Small intestine (tissue), 7 donors: ENCODE measurements around the gene DENND1A. TPM values are rescaled to one million over a fixed set of nuclear protein-coding genes. Genes with fewer than 3 reads are reported as not detected.
"Not testable (repeated sequence)": the region's sequence is repeated elsewhere in the genome, so short reads cannot be mapped to it uniquely, and the experiment has no call there.

Experiments used
- DNase-seq, 2 donors: peaks; one replicate each; pipeline versions ENCODE4 v3.0.0 to v3.0.0-alpha.2; 2013
- FAIRE-seq: peaks from 2 replicates; lab custom pipeline; 2012; peaks lifted over from hg19 to GRCh38; lab: Jason Lieb, UNC
- H3K27ac ChIP-seq, 3 donors: one replicate each; pipeline ENCODE4 v1.5.1; 2013; ENCODE audit warnings: low read length in 2 of 3, mild to moderate bottlenecking in 2 of 3, control low read depth in 1 of 3, inconsistent platforms in 1 of 3, low read depth in 1 of 3, moderate library complexity in 1 of 3
- H3K27me3 ChIP-seq, 3 donors: one replicate each; pipeline ENCODE4 v1.6.1; 2013; ENCODE audit warnings: low read length in 3 of 3, inconsistent platforms in 1 of 3; ENCODE audit not compliant: control insufficient read depth in 3 of 3, insufficient read depth in 3 of 3
- H3K36me3 ChIP-seq, 3 donors: one replicate each; pipeline ENCODE4 v1.6.1; 2013; ENCODE audit warnings: low read length in 3 of 3, inconsistent platforms in 1 of 3, low read depth in 1 of 3, mild to moderate bottlenecking in 1 of 3, moderate library complexity in 1 of 3; ENCODE audit not compliant: control insufficient read depth in 3 of 3, insufficient read depth in 2 of 3
- H3K4me1 ChIP-seq, 3 donors: one replicate each; pipeline ENCODE4 v1.6.1; 2013; ENCODE audit warnings: low read length in 2 of 3, inconsistent platforms in 1 of 3, low read depth in 1 of 3, mild to moderate bottlenecking in 1 of 3, moderate library complexity in 1 of 3; ENCODE audit not compliant: control insufficient read depth in 3 of 3, insufficient read depth in 2 of 3
- H3K4me3 ChIP-seq, 3 donors: one replicate each; pipeline ENCODE4 v1.5.1; 2013; ENCODE audit warnings: low read length in 3 of 3, control low read depth in 1 of 3, inconsistent platforms in 1 of 3, low read depth in 1 of 3, mild to moderate bottlenecking in 1 of 3, moderate library complexity in 1 of 3
- H3K9me3 ChIP-seq, 2 donors: one replicate each; pipeline ENCODE4 v1.6.1; 2013; ENCODE audit warnings: low read depth in 1 of 2, low read length in 1 of 2; ENCODE audit not compliant: control insufficient read depth in 2 of 2, insufficient read depth in 1 of 2
- WGBS, 3 donors: extraction: QIAGEN DNeasy Blood & Tissue Kit; methylation state at CpG; one replicate each; pipeline ENCODE4 v1.1.7; 2013; 5-methylcytosine and 5-hydroxymethylcytosine counted together
- polyA plus RNA-seq, 4 donors: library from polyadenylated mRNA; stranded (reverse) in 3 of 4; unstranded in 1 of 4; fragments of 200-250 nt in 3 of 4; fragments of 120-200 nt in 1 of 4; gene quantifications; one replicate each; pipeline versions ENCODE4 v1.2.1 to v1.2.3, GENCODE V29; 2013
- donor health status: healthy with polysubstance abuse.
- donor health status: control.
- donor health status: control.
- donor health status: Bipolar disorder and iron deficiency.
- donor health status: healthy.

Gene DENND1A
- polyA plus RNA-seq, 4 donors: 11.5 to 43.4 (median 20.0) TPM

DNA sequence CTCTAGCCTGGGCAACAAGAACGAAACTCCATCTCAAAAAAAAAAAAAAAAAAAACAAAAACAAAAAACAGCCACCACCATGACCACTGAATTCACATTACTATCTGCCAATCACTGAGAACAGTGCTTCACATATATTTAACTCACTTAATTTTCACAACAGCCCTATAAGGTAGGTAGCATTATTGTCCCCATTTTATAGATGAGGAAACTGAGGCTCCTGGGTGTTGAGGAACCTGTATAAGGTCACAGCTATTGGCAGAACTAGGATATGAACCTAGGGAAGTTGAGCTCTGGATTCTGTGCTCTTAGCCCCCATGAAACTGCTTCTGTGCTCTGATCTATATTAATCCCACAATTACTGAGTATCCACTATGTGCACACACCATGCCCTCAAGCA is 290.2 kb downstream of the DENND1A start:
- Histone ChIP-seq H3K4me3 (no peak overlapping the region), H3K27me3 (no peaks in the 10 kb centered on the region), H3K36me3 (peaks cover 0 to 8% (median 5%) of the 10 kb centered on the region in 3 donors), H3K4me1 (peaks cover 3 to 6% (median 5%) of the 10 kb centered on the region in 3 donors), H3K27ac (no peak overlapping the region), H3K9me3 (no peaks in the 10 kb centered on the region)
- FAIRE-seq (no peak), DNase-seq (no peak)
- WGBS, 3 donors: 84 to 100% (median 91%) methylated on average over 1 of the region's 1 CpG

DNA sequence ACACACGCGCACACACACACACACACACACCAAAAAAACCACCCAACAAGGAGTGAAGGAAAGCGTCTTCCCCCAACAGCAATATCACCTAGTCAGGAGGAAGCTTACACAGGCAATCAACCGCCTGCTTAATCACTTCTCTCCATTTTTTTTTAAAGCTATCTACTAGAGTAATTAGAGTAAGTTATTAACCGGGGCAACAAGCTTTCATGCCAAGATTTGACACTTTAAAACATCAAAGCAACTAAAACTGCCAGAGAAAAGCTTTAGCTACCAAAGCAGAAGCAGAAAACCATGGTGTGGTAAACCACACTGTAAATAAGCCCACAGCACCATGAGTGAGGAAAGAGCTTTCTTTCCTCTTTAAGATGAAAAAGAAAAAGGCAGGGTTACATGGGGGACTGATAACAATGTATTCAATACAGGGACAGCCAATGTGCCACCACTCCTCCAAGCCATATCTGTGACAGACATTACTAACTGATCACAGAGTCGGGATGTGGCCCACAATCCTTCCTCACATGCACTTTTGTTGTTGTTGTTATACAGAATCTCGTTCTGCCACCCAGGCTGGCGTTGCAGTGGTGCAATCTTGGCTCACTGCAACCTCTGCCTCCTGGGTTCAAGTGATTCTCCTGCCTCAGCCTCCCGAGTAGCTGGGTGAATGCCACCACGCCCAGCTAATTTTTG is 291.8 kb downstream of the DENND1A start:
- Histone ChIP-seq H3K36me3 (peaks cover 0 to 4% (median 4%) of the 10 kb centered on the region in 3 donors), H3K27me3 (no peaks in the 10 kb centered on the region), H3K27ac (peak overlapping the region in 2 of 3 donors; percentile 19 to 23), H3K4me3 (peak overlapping the region in 2 of 3 donors; percentile 28 to 41), H3K4me1 (peaks cover 1 to 6% (median 5%) of the 10 kb centered on the region in 3 donors), H3K9me3 (no peaks in the 10 kb centered on the region)
- 10 to 33% (median 10%) methylated on average over 10 of the region's 10 CpGs for WGBS, 3 donors
- FAIRE-seq (no peak), DNase-seq (peak; percentile 65 to 73)

DNA sequence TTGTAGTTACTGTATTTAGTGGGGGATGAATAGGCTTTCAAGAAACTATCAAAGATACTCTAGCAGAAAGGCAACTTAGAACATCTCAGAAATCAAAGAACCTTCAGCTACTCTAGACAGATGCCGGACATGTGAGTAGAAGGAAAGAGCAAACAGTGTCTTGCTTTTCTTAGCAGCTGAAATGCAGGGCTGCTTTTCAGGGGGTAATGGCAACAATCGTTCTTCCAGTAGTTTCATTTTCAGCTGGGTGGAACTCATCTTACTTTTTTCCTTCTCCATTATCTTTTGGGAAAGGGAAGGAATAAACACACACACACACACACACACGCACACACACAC is 292.4 kb downstream of the DENND1A start:
- no peak for FAIRE-seq
- Histone ChIP-seq H3K4me3 (peak overlapping the region in 2 of 3 donors; percentile 28 to 41), H3K27ac (peak overlapping the region in 2 of 3 donors; percentile 19 to 23), H3K9me3 (no peaks in the 10 kb centered on the region), H3K36me3 (peaks cover 0 to 4% (median 4%) of the 10 kb centered on the region in 3 donors), H3K27me3 (no peaks in the 10 kb centered on the region), H3K4me1 (peaks cover 1 to 6% (median 3%) of the 10 kb centered on the region in 3 donors)
- 2 to 7% (median 6%) methylated on average over 3 of the region's 3 CpGs for WGBS, 3 donors
- DNase-seq: peak in 1 of 2 donors; percentile 57

DNA sequence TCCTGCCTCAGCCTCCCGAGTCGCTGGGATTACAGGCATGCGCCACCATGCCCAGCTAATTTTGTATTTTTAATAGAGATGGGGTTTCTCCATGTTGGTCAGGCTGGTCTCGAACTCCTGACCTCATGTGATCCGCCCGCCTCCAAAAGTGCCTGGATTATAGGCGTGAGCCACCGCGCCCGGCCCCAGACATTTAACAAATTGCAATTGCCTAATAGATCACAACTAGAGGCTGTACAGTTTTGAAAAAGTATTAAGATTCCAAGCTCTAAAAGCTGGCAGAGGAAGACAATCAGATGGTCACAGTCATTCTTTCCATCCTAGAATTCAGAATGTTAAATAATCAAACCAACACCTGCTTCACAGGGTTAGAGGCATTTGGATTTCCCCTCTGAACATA is 293.1 kb downstream of the DENND1A start:
- not testable (repeated sequence) for H3K9me3 ChIP-seq, H3K27ac ChIP-seq, H3K27me3 ChIP-seq, H3K4me1 ChIP-seq, H3K36me3 ChIP-seq, H3K4me3 ChIP-seq, DNase-seq, FAIRE-seq
- 79 to 88% (median 86%) methylated on average over 10 of the region's 10 CpGs for WGBS, 3 donors

DNA sequence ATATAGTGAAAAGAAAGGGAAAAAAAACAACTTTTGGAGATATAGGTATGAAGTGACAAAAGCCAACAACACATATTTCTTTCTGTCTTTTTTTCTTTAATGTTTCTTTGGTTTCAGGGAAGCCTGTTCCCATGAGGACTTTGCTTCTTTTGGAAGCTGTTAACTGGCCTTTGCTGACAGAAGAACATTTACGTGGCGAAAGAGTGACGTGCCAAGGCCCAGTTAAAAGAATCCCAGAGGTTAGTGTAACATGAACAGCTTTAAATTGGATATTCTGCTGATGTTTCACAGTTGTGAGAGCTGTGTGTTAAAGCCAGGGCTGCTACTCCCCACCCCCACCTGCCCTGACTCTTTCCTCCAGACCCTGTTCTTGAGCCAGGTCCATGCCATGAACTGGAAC is 298.1 kb downstream of the DENND1A start:
- no peak overlapping the region for H3K27ac ChIP-seq
- DNase-seq (no peak), FAIRE-seq (no peak)
- H3K4me1 ChIP-seq: peaks cover 0 to under 1% (median 0%) of the 10 kb centered on the region in 3 donors
- no peaks in the 10 kb centered on the region for H3K27me3 ChIP-seq
- 92 to 96% (median 92%) methylated on average over 3 of the region's 3 CpGs for WGBS, 3 donors
- peaks cover 0 to 25% (median 4%) of the 10 kb centered on the region in 3 donors for H3K36me3 ChIP-seq
- no peaks in the 10 kb centered on the region for H3K9me3 ChIP-seq
- H3K4me3 ChIP-seq: no peak overlapping the region

DNA sequence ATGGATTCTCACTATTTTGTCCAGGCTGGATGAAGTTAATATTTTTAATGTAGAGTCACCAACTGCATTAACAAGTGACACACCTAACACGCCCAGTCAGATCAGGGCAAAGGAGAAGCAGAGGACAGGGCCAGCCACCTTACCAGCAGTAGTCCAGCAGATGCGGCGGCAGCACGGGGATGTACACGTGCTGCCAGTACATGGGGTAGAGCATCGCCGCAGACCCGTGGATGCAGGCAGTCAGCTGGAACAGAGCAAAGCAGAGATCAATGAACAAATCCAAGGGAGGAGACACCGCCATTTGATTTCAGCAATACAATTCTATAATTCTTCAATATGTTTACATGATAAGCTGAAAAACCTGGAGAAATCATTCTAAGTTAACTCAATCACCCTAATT is 299.7 kb downstream of the DENND1A start:
- 97% methylated on average over 9 of the region's 9 CpGs for WGBS, 3 donors
- Histone ChIP-seq H3K4me3 (no peak overlapping the region), H3K27ac (no peak overlapping the region), H3K4me1 (no peaks in the 10 kb centered on the region), H3K36me3 (peaks cover 0 to 32% (median 4%) of the 10 kb centered on the region in 3 donors), H3K9me3 (no peaks in the 10 kb centered on the region), H3K27me3 (no peaks in the 10 kb centered on the region)
- FAIRE-seq (no peak), DNase-seq (no peak)

DNA sequence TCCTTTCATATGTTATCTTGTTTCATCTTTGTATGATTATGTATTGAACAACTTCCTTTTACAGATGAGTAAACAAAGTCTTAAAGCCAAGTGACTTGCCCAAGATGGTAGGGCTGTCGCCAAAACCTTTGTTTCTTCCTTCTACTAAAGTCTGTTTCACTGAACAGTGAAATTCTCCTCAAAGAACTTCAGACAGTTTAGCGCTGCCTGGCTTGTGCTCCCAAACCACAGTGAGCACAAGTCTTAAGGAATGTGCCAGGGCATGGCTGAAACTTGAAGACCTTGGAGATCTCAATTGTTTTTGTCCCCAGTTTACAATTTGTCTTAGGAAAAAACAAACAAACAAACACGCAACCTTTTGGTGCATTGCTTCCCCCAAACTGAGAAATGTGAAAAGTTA is 300.4 kb downstream of the DENND1A start:
- Histone ChIP-seq H3K27ac (no peak overlapping the region), H3K36me3 (peaks cover 0 to 32% (median 4%) of the 10 kb centered on the region in 3 donors), H3K9me3 (no peaks in the 10 kb centered on the region), H3K4me3 (no peak overlapping the region), H3K4me1 (no peaks in the 10 kb centered on the region), H3K27me3 (no peaks in the 10 kb centered on the region)
- FAIRE-seq: no peak
- 91 to 98% (median 96%) methylated on average over 3 of the region's 3 CpGs for WGBS, 3 donors
- no peak for DNase-seq

DNA sequence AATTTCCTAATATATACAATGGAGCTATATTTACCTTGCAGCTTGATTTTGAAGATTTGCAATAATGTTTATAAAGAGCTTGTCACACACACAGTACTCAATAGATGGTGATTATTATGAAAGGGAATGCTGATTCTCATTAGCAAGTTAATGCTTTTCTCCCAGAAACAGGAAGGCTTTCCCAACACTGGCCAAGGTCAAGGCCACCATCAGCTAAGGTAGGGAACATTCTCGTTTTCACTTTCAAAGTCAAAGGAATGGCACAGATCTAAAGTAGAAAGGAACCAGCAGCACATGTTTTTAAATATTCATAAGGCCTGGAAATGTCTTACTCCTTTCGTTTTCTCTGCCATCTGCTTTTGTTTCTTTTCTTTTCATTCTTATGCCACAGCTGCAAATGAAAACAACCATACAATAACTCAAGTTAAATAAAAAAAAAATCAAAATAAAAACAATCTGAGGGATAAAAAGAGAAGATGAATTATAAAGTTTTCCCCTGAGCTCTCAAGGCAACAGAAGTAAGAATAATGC is 307.1 kb downstream of the DENND1A start:
- 62 to 72% (median 63%) methylated on average over 2 of the region's 2 CpGs for WGBS, 3 donors
- Histone ChIP-seq H3K4me1 (no peaks in the 10 kb centered on the region), H3K36me3 (peaks cover 0 to 20% (median 3%) of the 10 kb centered on the region in 3 donors), H3K27ac (no peak overlapping the region), H3K9me3 (no peaks in the 10 kb centered on the region), H3K27me3 (no peaks in the 10 kb centered on the region), H3K4me3 (no peak overlapping the region)
- no peak for DNase-seq
- no peak for FAIRE-seq
